OCI-M1 (cell line): ENCODE results near the gene GPX8.
A peak's percentile ranks its signal among the peaks of the same experiment; 100 is the strongest.

Experiments used
- DNase-seq: peaks from one replicate; lab custom pipeline; 2025; lab: John Stamatoyannopoulos, UW

GPX8 gene

DNA sequence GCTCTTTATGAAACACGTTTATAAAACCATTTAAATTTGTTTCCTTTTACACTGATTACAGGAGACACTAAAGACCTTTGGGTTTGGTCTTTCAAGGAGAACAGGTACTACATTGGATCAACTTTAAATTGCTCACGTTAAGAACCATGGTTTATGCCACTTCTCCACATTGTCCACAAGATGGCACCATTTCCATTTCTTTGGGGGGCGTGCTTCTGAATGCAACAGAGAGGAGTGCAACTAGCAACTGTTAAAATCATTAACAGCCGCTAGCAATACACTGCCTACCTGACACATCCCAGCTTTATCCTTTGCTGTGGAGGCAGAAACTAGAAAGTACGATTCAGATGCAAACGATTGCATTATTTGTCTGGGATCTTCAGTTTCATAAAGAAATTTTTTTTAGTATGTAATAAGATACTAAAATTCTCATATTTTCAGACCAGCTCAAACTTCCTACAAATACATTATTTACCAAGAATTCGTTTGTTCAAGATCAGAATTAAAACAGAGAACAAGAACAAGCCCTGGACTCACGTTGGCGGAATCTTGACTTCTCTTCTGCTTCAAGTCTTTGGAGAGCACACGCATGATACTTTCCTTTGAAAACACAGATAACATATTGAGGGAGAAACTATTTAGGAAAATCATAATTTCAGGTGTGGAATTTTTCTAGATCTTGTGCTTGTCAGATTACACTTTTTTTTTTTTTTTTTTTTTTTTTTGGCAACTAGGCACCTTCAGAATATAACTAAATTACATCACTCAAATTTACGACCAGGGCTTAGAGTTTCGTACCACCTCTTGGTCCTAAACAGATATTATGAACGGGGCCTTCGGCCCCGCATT, 12.3 kb downstream of the GPX8 start:
- peak; percentile 88 for DNase-seq

DNA sequence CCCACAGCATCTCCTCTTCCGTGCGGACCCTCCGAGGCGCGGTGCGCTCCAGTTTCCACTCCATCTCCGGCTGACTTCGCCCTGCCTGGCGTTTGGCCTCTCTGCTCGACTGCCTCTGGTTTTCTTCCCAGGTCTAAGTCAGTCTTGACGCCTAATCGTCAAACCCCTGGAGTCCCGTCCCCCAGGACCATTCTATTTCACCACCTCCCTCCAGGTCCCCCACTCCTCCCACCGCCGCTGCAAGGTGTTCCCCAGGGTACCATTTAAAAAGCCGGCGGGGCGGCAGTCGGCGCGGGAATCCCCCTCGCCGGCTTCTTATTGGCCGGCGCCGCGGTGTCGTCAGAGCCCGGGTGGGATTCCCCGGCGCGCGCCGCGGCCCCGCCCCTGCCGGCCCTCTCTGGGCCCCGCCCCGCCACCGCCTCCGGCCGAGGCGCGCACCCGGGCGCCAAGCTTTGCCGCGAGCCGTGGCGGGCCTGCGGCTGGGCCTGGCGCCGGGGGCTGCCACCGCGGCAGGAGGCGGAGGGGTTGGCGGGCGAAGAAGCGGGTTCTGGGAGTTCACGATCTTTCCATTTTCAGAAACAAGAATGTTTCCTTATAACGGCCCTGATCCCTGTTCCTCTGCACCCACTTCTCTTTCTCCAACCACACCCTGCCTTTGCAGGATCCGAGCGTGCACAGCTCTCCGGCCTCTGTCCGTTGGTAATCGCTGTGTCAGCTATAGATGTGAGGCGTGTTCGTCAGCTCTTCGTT, 13.1 kb downstream of the GPX8 start, which contains the start of gene CDC20B:
CDC20B (minus strand) TSS at position 241 of the 750 bp plus-strand sequence; CDS start at position 64, 177 bp downstream.
- peak; percentile 83 for DNase-seq

DNA sequence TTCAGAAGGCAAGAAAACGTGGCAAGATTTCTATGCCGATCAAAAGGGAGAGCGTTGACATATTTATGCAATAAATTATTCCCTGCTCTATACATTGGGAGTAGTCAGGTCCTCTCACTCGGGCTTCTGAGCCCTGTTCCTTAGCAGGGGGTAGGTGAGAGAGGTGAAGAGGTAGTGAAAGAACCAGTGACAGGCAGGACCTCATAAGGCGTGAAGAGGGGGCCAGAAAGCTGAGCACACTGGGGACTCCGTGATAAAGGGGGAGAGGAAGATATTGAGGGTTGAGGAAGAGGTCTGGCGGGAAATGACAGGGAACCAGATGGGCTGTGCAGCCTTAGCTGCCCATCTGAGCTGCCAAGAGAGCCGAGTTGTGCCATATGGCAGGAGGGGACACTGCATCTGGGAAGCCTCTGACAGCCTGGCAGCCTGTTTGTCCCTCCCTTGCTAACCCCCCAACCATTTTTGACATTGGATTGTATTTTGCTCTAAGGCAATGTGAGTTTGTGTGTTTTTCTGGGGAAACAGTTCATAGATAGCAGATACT, 13.8 kb downstream of the GPX8 start:
- DNase-seq = no peak

DNA sequence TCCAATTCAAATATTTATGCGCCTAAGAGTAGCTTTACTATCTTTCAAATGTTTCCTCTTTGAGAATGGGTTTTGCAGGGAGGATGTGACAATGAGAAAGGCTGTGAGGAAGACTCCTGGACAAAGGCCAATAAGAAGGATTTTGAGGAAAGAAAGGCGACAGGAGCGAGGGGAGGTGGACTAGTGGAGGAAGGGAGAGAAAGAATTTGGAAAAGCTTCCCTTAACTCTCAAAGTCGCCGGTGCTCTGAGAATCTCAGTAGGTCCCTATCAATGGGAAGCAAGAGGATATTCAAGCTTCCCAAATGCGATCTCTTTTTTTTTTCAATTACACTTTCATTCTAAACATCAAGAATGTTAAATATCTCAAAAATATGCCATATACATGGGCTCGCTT, 15.8 kb downstream of the GPX8 start:
- no peak for DNase-seq

DNA sequence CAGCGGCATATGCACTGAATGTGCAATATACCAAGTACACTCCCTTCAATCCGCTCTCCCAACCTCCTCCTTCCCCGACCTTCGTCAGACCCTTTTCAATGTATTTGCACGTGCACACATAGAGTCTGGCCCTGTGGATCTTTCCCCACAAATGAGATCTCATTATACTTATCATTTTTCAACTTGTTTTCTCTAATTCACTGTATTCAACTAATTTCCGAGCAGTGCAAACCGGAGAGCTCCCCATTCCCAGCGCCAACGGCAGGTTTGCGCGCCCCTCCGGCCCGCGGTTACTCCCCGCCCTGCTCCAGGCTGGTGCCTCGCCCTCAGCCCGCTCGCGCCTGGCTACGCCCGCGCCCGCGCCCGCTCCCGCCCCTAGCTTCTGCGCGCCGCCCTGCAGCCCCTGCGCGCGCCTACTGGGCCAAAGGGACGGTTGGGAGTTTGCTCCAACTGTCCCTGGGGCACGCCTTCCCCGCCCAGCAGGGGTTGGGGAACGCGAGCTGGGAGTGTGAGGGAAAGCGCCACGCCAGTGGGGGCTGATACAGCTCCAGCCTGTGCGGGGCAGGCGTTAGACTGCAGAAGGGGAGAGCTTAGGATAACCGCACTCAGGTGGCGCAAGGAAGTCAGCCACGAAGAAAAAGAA, 16.3 kb downstream of the GPX8 start:
- DNase-seq = peak; percentile 69

DNA sequence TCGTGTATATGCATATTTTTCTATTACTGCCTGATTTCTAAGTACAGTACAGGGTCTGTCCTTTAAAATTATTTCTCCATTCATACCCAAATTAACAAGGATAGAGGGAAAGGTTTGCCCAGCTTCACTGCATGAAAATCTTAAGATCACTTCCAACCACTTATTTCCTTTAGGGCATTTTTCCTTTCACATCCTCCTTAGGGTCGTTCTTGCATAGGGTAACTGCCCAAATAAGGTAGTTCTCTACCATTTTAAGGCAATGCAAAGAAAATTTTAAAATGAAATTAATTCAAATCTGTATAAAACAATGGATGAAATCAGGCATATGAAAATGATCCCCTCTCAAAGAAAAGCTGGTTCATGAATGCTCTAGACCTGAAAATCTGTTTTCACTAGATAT, 17.1 kb downstream of the GPX8 start:
- DNase-seq = no peak

DNA sequence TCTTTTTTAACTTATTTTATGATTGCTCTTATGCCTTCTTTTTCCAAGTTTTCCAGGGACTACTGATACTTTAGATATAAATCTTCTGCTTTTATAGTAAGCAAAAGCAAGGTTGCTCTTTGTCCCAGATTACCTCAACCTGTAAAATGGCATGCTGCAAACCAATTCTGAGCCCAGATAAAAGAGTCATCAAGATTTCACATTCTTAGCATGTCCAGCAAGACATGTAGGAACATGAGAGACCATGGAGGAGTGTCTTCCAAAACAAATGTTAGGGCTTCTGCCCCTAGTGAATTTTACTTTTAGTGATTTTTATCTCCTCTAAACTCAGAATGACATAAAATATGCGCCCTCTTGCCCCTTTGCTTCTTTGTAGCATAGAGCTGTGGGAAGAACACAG, 20.0 kb downstream of the GPX8 start:
- no peak for DNase-seq

DNA sequence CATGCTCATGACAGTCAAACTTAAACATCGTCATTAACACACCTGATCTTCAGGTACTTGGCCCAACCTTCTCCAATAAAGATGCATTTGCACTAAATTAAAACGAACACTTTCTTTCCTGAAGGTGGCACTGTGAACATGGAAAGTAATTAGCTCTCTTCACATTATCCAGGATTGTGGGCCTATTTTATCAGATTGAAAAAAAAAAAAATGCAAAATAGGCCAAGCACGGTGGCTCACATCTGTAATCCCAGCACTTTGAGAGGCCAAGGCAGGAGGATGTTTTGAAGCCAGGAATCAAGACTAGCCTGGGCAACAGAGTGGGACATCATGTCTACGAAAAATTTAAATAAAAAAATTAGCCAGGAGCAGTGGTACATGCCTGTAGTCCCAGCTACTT, 27.4 kb downstream of the GPX8 start:
- DNase-seq = peak; percentile 70

DNA sequence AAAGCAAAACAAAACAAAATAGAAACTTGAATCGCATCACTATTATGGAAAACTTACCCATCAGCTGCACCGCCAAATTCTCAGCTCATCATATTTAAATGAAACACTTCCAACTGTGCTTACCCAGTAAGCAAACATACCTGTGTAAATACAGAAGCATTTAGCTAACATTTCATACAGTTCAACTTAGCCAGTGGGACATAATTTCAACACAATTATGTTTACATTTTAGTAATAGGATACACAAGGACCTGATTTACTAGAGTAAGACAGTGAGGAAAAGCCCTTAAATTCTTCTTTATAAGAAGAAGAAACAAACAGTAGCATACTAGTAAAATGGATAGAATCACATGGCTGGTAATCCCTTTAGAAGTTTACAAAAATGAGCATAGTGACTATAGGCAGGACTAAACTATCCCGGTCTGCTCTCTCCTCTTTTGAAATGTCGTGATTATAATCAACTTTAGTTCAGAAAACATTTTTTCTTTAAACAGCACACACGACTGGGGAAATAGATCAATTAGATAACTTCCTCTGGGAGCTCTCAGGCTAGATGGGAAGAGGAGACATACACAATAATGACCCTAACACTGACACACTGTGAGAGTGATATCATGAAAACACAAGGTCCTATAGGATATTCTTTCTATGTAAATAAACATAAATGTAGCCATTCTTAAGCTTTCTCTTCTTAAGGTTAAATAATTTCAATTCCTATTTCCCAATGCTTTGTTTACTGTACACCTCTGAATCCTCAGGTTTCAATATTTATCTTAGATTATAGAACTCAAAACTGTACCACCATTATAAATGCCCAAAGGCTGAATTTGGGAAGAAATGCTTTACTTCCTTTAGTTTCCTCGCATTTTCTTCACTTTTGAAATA, 28.9 kb downstream of the GPX8 start:
- no peak for DNase-seq

DNA sequence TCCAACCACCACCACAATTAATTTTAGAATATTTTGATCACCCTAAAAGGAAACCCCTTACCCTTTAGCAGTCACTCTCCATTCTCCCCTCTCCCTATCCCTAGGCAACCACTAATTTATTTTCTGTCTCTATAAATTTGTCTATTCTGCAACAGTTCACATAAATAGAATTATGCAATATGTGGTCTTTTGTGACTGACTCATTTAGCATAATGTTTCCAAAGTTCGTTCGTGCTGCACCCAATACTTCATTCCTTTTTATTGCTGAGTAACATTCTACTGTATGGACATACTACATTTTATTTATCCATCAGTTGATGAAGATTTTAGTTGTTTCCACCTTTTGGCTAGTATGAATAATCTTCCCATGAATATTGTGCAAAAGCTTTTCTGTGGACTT, 31.2 kb downstream of the GPX8 start:
- no peak for DNase-seq

DNA sequence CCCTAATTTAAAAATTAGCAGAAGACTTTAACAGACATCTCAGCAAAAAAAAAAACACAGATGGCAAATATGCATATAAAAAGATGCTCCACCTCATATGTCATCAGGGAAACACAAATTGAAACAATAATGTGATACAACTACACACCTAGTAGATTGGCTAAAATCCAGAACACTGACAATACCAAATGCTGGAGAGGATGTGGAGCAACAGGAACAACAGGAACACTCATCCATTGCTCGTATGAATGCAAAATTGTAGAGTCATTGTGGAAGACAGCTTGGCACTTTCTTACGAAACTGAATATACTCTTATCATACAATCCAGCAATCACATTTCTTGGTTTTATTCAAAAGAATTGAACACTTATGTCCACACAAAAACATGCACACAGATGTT, 45.0 kb downstream of the GPX8 start:
- peak; percentile 23 for DNase-seq

DNA sequence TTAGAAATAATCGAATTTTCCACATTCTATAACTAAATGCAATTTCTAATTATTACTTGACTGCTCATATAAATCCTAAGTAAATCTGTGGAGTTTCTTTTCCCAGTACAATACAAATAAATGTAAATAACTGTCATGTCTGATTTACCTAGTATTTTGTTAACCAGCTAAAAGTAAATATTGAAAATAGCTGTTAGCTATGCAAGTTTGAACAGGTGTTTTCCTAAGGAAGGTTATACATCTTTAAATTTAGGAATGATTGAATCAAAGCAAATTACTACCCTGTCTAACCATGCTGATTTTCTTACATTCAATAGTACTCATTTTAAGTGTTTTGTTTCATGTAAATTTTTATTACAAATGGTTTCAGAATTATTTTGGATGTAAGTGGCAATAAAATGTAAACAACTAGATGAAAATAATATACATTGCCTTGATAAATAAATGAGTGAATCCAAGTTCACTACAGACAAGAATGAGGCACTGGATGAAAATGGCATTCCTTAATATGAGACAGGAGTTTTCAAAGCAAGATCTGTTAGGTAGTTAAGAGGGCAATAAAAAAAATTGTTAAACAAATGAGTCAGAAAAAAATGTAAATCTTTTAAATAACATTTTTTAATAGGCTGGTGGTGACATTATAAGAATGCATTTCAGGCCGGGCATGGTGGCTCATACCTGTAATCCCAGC, 51.4 kb downstream of the GPX8 start:
- no peak for DNase-seq
